GM19328 (cell line): Measurements from ENCODE around the gene SSU72.
"Not testable (repeated sequence)": the region's sequence is repeated elsewhere in the genome, so short reads cannot be mapped to it uniquely, and the experiment has no call there.

Source experiments
- ATAC-seq: cut with Tn5 transposase; IDR thresholded peaks from one replicate; pipeline ENCODE4 v1.9.1; 2021; ENCODE audit warnings: mild to moderate bottlenecking, moderate library complexity; ENCODE audit not compliant: unreplicated experiment

Gene SSU72

GRCh38 chr1:1561801-1562470 is 12.7 kb downstream of the SSU72 start:
- no peak for ATAC-seq

GRCh38 chr1:1560178-1560577 is 14.5 kb downstream of the SSU72 start:
- no peak for ATAC-seq

GRCh38 chr1:1559066-1559465 is 15.6 kb downstream of the SSU72 start:
- ATAC-seq: no peak

- ATAC-seq: no peak
Measured at GRCh38 chr1:1558591-1558990, 16.1 kb downstream of the SSU72 start.

GRCh38 chr1:1557688-1558087 is 17.0 kb downstream of the SSU72 start:
- not testable (repeated sequence) for ATAC-seq

GRCh38 chr1:1556961-1557360 is 17.7 kb downstream of the SSU72 start:
- ATAC-seq: not testable (repeated sequence)

- ATAC-seq: no peak
Measured at GRCh38 chr1:1556505-1556904, 18.2 kb downstream of the SSU72 start.

GRCh38 chr1:1554926-1555915 is 19.4 kb downstream of the SSU72 start:
- ATAC-seq: no peak

GRCh38 chr1:1554550-1554925 is 20.1 kb downstream of the SSU72 start:
- no peak for ATAC-seq

- no peak for ATAC-seq
Measured at GRCh38 chr1:1553821-1554494, 20.7 kb downstream of the SSU72 start.

GRCh38 chr1:1552263-1552639 is 22.4 kb downstream of the SSU72 start:
- no peak for ATAC-seq

GRCh38 chr1:1551524-1552262 is 23.0 kb downstream of the SSU72 start:
- ATAC-seq: no peak

- no peak for ATAC-seq
Measured at GRCh38 chr1:1550591-1551432, 23.9 kb downstream of the SSU72 start.

GRCh38 chr1:1550087-1550486 is 24.6 kb downstream of the SSU72 start:
- ATAC-seq: no peak

GRCh38 chr1:1548591-1548990 is 26.1 kb downstream of the SSU72 start:
- no peak for ATAC-seq

GRCh38 chr1:1547476-1547875 is 27.2 kb downstream of the SSU72 start:
- ATAC-seq: no peak

- ATAC-seq: no peak
Measured at GRCh38 chr1:1547011-1547410, 27.7 kb downstream of the SSU72 start.

- ATAC-seq: no peak
Measured at GRCh38 chr1:1545946-1546737, 28.5 kb downstream of the SSU72 start.

- ATAC-seq: no peak
Measured at GRCh38 chr1:1544544-1544943, 30.1 kb downstream of the SSU72 start.
